Lower leg skin (tissue), 4 donors: ENCODE results near the gene OVCH2. TPM values are rescaled to one million over a fixed set of nuclear protein-coding genes. Genes with fewer than 3 reads are reported as not detected.
"Not testable (repeated sequence)": the region's sequence is repeated elsewhere in the genome, so short reads cannot be mapped to it uniquely, and the experiment has no call there.

Source experiments
- DNase-seq, 2 donors: peaks; one replicate each; pipeline ENCODE4 v3.0.0-alpha.2; 2019; ENCODE audit warnings: low spot score in 2 of 2
- H3K4me3 ChIP-seq: fragments of 200-600 bp; sonication (generic); 2 replicates; pipeline ENCODE4 v1.5.1; 2017; ENCODE audit warnings: mild to moderate bottlenecking, low read depth; ENCODE audit not compliant: poor library complexity, severe bottlenecking
- CTCF ChIP-seq, 3 donors: fragments of 450-650 bp; IDR thresholded peaks; one replicate each; pipeline ENCODE4 v1.5.1; 2016; ENCODE audit warnings: antibody characterized with exemption in 3 of 3, mild to moderate bottlenecking in 3 of 3, moderate library complexity in 2 of 3
- POLR2A ChIP-seq, 2 donors: fragments of 450-650 bp; IDR thresholded peaks; one replicate each; pipeline ENCODE4 v1.6.1; 2016 to 2017; ENCODE audit warnings: antibody characterized with exemption in 2 of 2, mild to moderate bottlenecking in 1 of 2, moderate library complexity in 1 of 2
- WGBS, 2 donors: methylation state at CpG; one replicate each; pipeline ENCODE4 v1.1.5; 2018; 5-methylcytosine and 5-hydroxymethylcytosine counted together
- intact Hi-C: fragments of 100-400 bp; cut with DNase I; formaldehyde crosslinking; loops from one replicate; pipeline ENCODE4 v1.15.0; 2023; ENCODE audit warnings: low total_unique reads
- total RNA-seq, 4 donors: library from RNA; depleted of rRNA; stranded (reverse); fragments of >200 nt; gene quantifications; one replicate each; pipeline ENCODE4 v1.1.0, GENCODE V29; 2016

OVCH2 gene
- total RNA-seq = 10 to 100 TPM in 1 of 4 donors, 1 to 10 TPM in 3; 6.5 to 12.2 (median 8.3) TPM

- no peak for DNase-seq
- 77 to 82% methylated on average over 2 of the region's 2 CpGs for WGBS, 2 donors
- intact Hi-C loops = no loop called here
- no peak within 1 kb of the TSS for H3K4me3 ChIP-seq
- TF ChIP-seq CTCF (IDR thresholded peaks at IDR 0.05) = no peak
- TF ChIP-seq POLR2A (IDR thresholded peaks at IDR 0.05) = no peak
Observed at GRCh38 chr11:7706377-7706776, at the start of gene OVCH2. TSS of gene OVCH2 (minus strand) at chr11:7706477. CDS start at chr11:7706394, 83 bp downstream.

GRCh38 chr11:7749456-7749855 is 43.2 kb upstream of the OVCH2 start:
- TF ChIP-seq CTCF (IDR thresholded peaks at IDR 0.05) (no peak), POLR2A (IDR thresholded peaks at IDR 0.05) (no peak)
- 78 to 90% methylated on average over 2 of the region's 2 CpGs for WGBS, 2 donors
- no peak overlapping the region for H3K4me3 ChIP-seq
- DNase-seq = no peak
- intact Hi-C loops = no loop called here

- H3K4me3 ChIP-seq, DNase-seq, intact Hi-C loops: not testable (repeated sequence)
- WGBS, 2 donors = 80 to 88% methylated on average over 12 to 14 of the region's 14 CpGs
Observed at GRCh38 chr11:7734767-7735166, 28.5 kb upstream of the OVCH2 start.

DNA sequence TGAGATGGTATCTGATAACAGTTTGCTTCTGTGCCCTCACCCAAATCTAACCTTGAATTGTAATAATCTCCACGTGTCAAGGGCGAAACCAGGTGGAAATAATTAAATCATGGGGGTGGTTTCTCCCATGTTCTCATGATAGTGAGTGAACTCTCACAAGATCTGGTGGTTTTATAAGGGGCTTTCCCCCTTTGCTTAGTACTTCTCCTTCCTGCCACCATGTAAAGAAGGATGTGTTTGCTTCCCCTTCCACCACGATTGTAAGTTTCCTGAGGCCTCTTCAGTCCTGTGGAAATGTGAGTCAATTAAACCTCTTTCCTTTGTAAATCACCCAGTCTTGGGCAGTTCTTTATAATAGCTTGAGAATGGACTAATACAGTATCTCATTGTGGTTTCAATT is 8.5 kb upstream of the OVCH2 start:
- WGBS, 2 donors = 44 to 63% methylated on average over 3 of the region's 3 CpGs
- no peak for DNase-seq
- TF ChIP-seq CTCF (IDR thresholded peaks at IDR 0.05) = no peak
- no peak for TF ChIP-seq POLR2A (IDR thresholded peaks at IDR 0.05)
- H3K4me3 ChIP-seq = no peak overlapping the region
- intact Hi-C loops = no loop called here

DNA sequence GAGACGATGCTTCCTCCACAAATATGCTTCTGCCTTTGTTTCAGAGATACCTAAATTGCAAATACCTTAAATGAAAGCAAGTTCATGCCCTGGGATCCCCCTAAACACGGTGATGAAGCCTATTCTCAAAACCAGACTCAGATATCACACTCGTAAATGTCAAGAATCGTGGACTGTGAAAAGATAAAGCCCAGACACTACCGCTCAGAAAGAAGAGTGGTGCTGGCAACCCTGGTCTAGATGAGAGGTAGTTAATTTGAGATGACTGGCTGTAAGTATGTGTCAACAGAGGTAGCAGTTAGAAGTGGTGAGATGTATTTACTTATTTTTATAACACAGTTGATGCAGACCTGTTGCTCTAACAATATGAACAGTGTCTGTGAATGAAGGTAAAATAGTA is 2.5 kb downstream of the OVCH2 start:
- WGBS, 2 donors = 64 to 71% methylated on average over 5 of the region's 5 CpGs
- DNase-seq = no peak
- H3K4me3 ChIP-seq = no peak overlapping the region
- intact Hi-C loops = no loop called here
- TF ChIP-seq POLR2A (IDR thresholded peaks at IDR 0.05) (no peak), CTCF (IDR thresholded peaks at IDR 0.05) (no peak)

DNA sequence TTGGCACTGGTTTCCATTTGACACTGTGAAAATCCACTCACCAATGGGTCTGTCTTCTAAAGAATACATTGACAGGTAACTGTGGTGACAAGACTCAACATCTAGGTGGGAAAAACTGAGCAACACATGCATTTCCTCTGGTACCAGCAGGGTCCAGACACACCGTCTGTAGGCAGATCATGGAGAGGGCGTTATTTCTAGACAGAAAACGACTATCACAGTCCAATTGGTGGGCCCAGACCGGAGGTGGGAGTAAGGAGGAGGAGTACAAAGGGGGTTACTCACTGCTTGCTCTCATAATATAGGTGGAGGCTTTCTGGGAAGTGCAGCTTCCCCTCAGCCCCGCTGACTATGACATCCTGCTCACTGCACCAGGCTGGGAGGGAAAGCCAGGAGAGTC is 9.9 kb downstream of the OVCH2 start:
- H3K4me3 ChIP-seq = no peak overlapping the region
- 81% methylated on average over 5 of the region's 5 CpGs for WGBS, 2 donors
- intact Hi-C loops = no loop called here
- no peak for TF ChIP-seq CTCF (IDR thresholded peaks at IDR 0.05)
- TF ChIP-seq POLR2A (IDR thresholded peaks at IDR 0.05) = no peak
- no peak for DNase-seq
